NB4 (cell line): ENCODE data around the gene HOTAIR.

Experiments used
- MYC ChIP-seq: IDR thresholded peaks from 2 replicates; pipeline ENCODE4 v1.6.1; 2011; ENCODE audit warnings: low read depth, low read length
- POLR2A ChIP-seq: IDR thresholded peaks from 2 replicates; pipeline ENCODE4 v1.6.1; 2011; ENCODE audit warnings: mild to moderate bottlenecking; ENCODE audit not compliant: insufficient read length; ENCODE audit errors: extremely low read depth
- TF ChIP-seq, protein P1 (sequence below): IDR thresholded peaks from one replicate; pipeline ENCODE4 v1.5.1; 2012; ENCODE audit warnings: low read depth, low read length
- TF ChIP-seq, protein P2 (sequence below): IDR thresholded peaks from 2 replicates; pipeline ENCODE4 v1.6.1; 2011; ENCODE audit warnings: low read depth, low read length

DNA sequence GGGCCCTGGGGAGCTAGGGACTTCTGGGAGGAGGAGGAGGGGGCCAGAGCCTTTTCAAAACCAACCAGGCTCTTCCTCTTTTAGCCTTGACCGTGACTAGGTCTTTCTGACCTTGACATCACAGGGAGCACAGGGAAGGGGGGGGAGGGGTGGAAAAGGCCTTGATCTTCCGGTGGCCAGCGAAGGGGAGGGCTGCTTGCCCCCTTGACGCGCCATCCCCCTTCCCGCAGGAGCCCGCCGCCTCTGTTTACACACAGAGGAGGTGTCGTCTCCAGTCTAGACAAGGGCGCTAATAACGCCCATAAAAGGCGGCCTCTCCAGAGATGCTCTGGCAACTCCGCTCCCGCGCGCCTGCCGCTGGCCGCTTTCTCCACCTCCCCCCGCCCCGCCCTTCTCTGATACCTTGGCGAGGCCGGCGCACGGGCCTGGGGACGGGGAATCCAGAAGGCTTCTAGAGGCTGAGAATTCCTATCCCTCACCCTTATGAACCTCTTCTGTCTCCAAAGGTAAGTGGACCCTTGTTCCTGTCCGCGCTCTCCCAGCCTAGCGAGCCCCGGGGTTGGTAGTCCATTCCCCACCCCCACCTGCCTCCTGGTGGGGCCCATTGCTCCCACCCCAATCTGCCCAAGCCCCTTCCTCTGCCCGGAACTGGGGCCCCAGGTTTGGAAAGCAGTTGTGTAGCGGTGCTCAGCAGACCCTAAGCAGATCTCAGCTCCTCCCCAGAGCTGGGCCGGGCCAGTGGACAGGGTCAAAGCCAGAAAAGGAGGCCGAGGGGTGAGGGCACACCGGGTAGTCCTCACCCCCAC, 24.9 kb downstream of the HOTAIR start:
- TF ChIP-seq, protein P1, sequence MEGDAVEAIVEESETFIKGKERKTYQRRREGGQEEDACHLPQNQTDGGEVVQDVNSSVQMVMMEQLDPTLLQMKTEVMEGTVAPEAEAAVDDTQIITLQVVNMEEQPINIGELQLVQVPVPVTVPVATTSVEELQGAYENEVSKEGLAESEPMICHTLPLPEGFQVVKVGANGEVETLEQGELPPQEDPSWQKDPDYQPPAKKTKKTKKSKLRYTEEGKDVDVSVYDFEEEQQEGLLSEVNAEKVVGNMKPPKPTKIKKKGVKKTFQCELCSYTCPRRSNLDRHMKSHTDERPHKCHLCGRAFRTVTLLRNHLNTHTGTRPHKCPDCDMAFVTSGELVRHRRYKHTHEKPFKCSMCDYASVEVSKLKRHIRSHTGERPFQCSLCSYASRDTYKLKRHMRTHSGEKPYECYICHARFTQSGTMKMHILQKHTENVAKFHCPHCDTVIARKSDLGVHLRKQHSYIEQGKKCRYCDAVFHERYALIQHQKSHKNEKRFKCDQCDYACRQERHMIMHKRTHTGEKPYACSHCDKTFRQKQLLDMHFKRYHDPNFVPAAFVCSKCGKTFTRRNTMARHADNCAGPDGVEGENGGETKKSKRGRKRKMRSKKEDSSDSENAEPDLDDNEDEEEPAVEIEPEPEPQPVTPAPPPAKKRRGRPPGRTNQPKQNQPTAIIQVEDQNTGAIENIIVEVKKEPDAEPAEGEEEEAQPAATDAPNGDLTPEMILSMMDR, result no peak
- TF ChIP-seq, protein P2, sequence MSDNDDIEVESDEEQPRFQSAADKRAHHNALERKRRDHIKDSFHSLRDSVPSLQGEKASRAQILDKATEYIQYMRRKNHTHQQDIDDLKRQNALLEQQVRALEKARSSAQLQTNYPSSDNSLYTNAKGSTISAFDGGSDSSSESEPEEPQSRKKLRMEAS, result no peak
- TF ChIP-seq POLR2A, result no peak
- no peak for TF ChIP-seq MYC
